ENCODE results near the gene ENDOU. TPM values are rescaled to one million over a fixed set of nuclear protein-coding genes. Genes with fewer than 3 reads are reported as not detected.

Gene ENDOU
- total RNA-seq, 1 experiment from 2014 or later = not detected

GRCh38 chr12:47722941-47723631 lies 2.2 kb downstream of the ENDOU start:
- no peak for DNase-seq (ENCODE audit: low read depth, low spot score)
- peaks cover 0 to 6% of the 10 kb centered on the region in 2 experiments; a peak in 1 of 4 replicates for H3K4me1 ChIP-seq (ENCODE audit: control insufficient read depth in 1 of 2, insufficient read depth in 2 of 2, low read length in 2 of 2)
- no peaks in the 10 kb centered on the region for H3K9me3 ChIP-seq (ENCODE audit: control insufficient read depth in 1 of 2, insufficient read depth in 1 of 2, low read depth in 1 of 2, low read length in 2 of 2)
- no peak overlapping the region for H3K4me2 ChIP-seq (ENCODE audit: low read length)
- no peaks in the 10 kb centered on the region for H3K27me3 ChIP-seq (ENCODE audit: insufficient read depth, low read length)
- TF ChIP-seq JUND (IDR thresholded peaks at IDR 0.05) (no peak), EZH2 (IDR thresholded peaks at IDR 0.05) (no peak), SIN3A (IDR thresholded peaks at IDR 0.05; ENCODE audit: low read depth) (no peak), FOSL1 (IDR thresholded peaks at IDR 0.05; ENCODE audit: low read depth) (no peak), CTCF (IDR thresholded peaks at IDR 0.05 in 2 of 3, conservative IDR thresholded peaks at IDR 0.05 in 1 of 3; ENCODE audit: borderline replicate concordance in 1 of 3, insufficient read depth in 1 of 3, low read depth in 2 of 3, low read length in 2 of 3) (no peak), POLR2AphosphoS5 (IDR thresholded peaks at IDR 0.05; ENCODE audit: low read depth, low read length) (no peak), CEBPB (IDR thresholded peaks at IDR 0.05; ENCODE audit: low read depth) (no peak), ZNF274 (IDR thresholded peaks at IDR 0.05; ENCODE audit: low read depth, low read length) (no peak), TCF7L2 (IDR thresholded peaks at IDR 0.05; ENCODE audit: borderline replicate concordance, extremely low read depth, insufficient read depth, insufficient read length) (no peak), EZH2phosphoT487 (IDR thresholded peaks at IDR 0.05; ENCODE audit: borderline replicate concordance) (no peak), YY1 (IDR thresholded peaks at IDR 0.05; ENCODE audit: extremely low read depth, insufficient replicate concordance, low read depth, low read length) (no peak), EGR1 (IDR thresholded peaks at IDR 0.05; ENCODE audit: low read depth) (no peak), POLR2A (IDR thresholded peaks at IDR 0.05; ENCODE audit: borderline replicate concordance, extremely low read depth, insufficient read depth, insufficient read length) (no peak), SP1 (IDR thresholded peaks at IDR 0.05; ENCODE audit: low read depth) (no peak), ZBTB33 (IDR thresholded peaks at IDR 0.05; ENCODE audit: extremely low read depth, insufficient replicate concordance, low read length) (no peak)
- intact Hi-C loops (cut with micrococcal nuclease) = no loop called here
- H3K27ac ChIP-seq (ENCODE audit: low read depth, low read length) = no peak overlapping the region
- H4K20me1 ChIP-seq (ENCODE audit: insufficient read depth) = no peaks in the 10 kb centered on the region
- no peaks in the 10 kb centered on the region for H3K9me2 ChIP-seq (ENCODE audit: insufficient read depth)
- no peaks in the 10 kb centered on the region for H3K79me2 ChIP-seq (ENCODE audit: insufficient read depth, low read length)
- BruUV-seq (replicated peaks) = no TSS peak
- H3K36me3 ChIP-seq (ENCODE audit: control insufficient read depth in 1 of 2, insufficient read depth in 2 of 2, low read length in 2 of 2) = no peaks in the 10 kb centered on the region
- H2AFZ ChIP-seq (ENCODE audit: low read depth, low read length, poor library complexity, severe bottlenecking) = no peak overlapping the region
- H3K4me3 ChIP-seq (replicated peaks in 1 of 2; ENCODE audit: low read depth in 1 of 2, low read length in 2 of 2) = no peak overlapping the region
- ATAC-seq = no peak
- H3K9ac ChIP-seq (ENCODE audit: low read length) = no peak overlapping the region
- POLR2A ChIA-PET = no interaction called here
- RAD21 ChIA-PET (ENCODE audit: low non-redundant PET in 1 of 2, low total read pairs in 2 of 2, uncharacterized antibody in 2 of 2, unreplicated experiment in 2 of 2) = no interaction called here
- CTCF ChIA-PET = interaction anchor here (1.9 kb wide), 1 partner anchor 21 kb away, joined by 5 read pairs; no protein-coding TSS in a partner anchor
